Ovary (tissue), 9 donors: ENCODE results near the gene ZCCHC14. TPM values are rescaled to one million over a fixed set of nuclear protein-coding genes. Genes with fewer than 3 reads are reported as not detected.
A peak's percentile ranks its signal among the peaks of the same experiment; 100 is the strongest.
"Not testable (repeated sequence)": the region's sequence is repeated elsewhere in the genome, so short reads cannot be mapped to it uniquely, and the experiment has no call there.

Experiments
- DNase-seq, 5 donors: peaks; one replicate each; pipeline ENCODE4 v3.0.0-alpha.2; 2019 to 2020
- H3K27ac ChIP-seq, 2 donors: fragments of 200-600 bp; one replicate each; pipeline versions ENCODE4 v1.5.1 to v1.8.0; 2019 to 2022
- H3K27me3 ChIP-seq: fragments of 200-600 bp; one replicate; pipeline ENCODE4 v1.8.0; 2022
- H3K36me3 ChIP-seq: fragments of 200-600 bp; sonication (generic); one replicate; pipeline ENCODE4 v1.5.1; 2019
- H3K4me1 ChIP-seq: one replicate; pipeline ENCODE4 v1.8.1; 2013; ENCODE audit warnings: mild to moderate bottlenecking, moderate library complexity; ENCODE audit not compliant: insufficient read depth
- H3K4me3 ChIP-seq: fragments of 200-600 bp; sonication (generic); one replicate; pipeline ENCODE4 v1.5.1; 2017
- H3K9me3 ChIP-seq, 2 donors: fragments of 200-600 bp in 1 of 2; sonication (generic) in 1 of 2; one replicate each; pipeline versions ENCODE4 v1.5.1 to v1.8.1; 2013 to 2019; ENCODE audit warnings: mild to moderate bottlenecking in 1 of 2, moderate library complexity in 1 of 2
- CTCF ChIP-seq, 3 donors: fragments of 450-650 bp in 2 of 3; fragments of 200-600 bp in 1 of 3; IDR thresholded peaks; one replicate each; pipeline versions ENCODE4 v1.5.1 to v1.8.0; 2016 to 2022; ENCODE audit warnings: antibody characterized with exemption in 3 of 3, mild to moderate bottlenecking in 1 of 3
- EP300 ChIP-seq: sonication (generic); formaldehyde crosslinking; IDR thresholded peaks from one replicate; pipeline ENCODE4 v1.6.1; 2017; ENCODE audit warnings: antibody characterized with exemption
- POLR2A ChIP-seq: fragments of 450-650 bp; IDR thresholded peaks from one replicate; pipeline ENCODE4 v1.6.1; 2017; ENCODE audit warnings: antibody characterized with exemption, mild to moderate bottlenecking, moderate library complexity
- WGBS, 3 donors: extraction: QIAGEN DNeasy Blood & Tissue Kit in 1 of 3; methylation state at CpG; one replicate each; pipeline versions ENCODE4 v1.1.5 to v1.1.7; 2013 to 2017; 5-methylcytosine and 5-hydroxymethylcytosine counted together
- intact Hi-C, 4 donors: fragments of 100-400 bp; cut with DNase I; formaldehyde crosslinking; loops; one replicate each; pipeline versions ENCODE4 v1.11.0 to v1.15.1; 2022 to 2023
- polyA plus RNA-seq, 2 donors: library from polyadenylated mRNA; stranded (reverse); fragments of 200-250 nt in 1 of 2; fragments of 350-450 nt in 1 of 2; fragmentation: Illumina TruSeq in 1 of 2; extraction: RNeasy Lipid Tissue Mini Kit (QIAGEN cat#74804) in 1 of 2; gene quantifications; one replicate each; pipeline ENCODE4 v1.2.3, GENCODE V29; 2013 to 2014
- total RNA-seq, 7 donors: library from RNA; depleted of rRNA in 2 of 7; stranded (reverse); fragments of >200 nt in 2 of 7; fragmentation: NEBNext Ultra II Directional in 3 of 7; extraction: Animal tissue kit (Norgen Biotek cat#: 25700) in 3 of 7; gene quantifications; one replicate each; pipeline versions ENCODE4 v1.1.0 to v1.2.4, GENCODE V29; 2016 to 2023
- donor health status: DM: no; HTN: no; CAD: no; lungs with moderate emphysema.
- donor health status: DM: no; HTN: no; CAD: no.
- donor health status: Bipolar disorder and iron deficiency.
- donor health status: DM: yes; HTN: yes; CAD: no.
- donor health status: DM: no; HTN: no; CAD: no.
- donor health status: DM: yes; HTN: yes; CAD: no.

The ZCCHC14 gene
- total and polyA plus RNA-seq, 9 donors = 16.1 to 37.6 (median 31.0) TPM

- H3K27me3 ChIP-seq = no peaks in the 10 kb centered on the region
- peak overlapping the region; percentile 97 for H3K27ac ChIP-seq
- H3K9me3 ChIP-seq = no peaks in the 10 kb centered on the region
- intact Hi-C loops = loop anchor here in 2 of 4 donors (5.0 kb wide), 2 partner anchors 74 to 246 kb away; partner anchors contain the start of gene C16orf95 (in 1 of the 2)
- H3K36me3 ChIP-seq = no peaks in the 10 kb centered on the region
- peak in 4 of 5 donors; percentile 62 to 75 (median 73) for DNase-seq
- H3K4me1 ChIP-seq = peaks cover 8% of the 10 kb centered on the region
- peak overlapping the region; percentile 73 for H3K4me3 ChIP-seq
- TF ChIP-seq EP300 = no peak
- no peak for TF ChIP-seq POLR2A
- TF ChIP-seq CTCF (IDR thresholded peaks at IDR 0.05) = no peak
- 7 to 17% (median 12%) methylated on average over 18 to 44 of the region's 44 CpGs for WGBS, 3 donors
Observed at GRCh38 chr16:87391324-87391949, 101.4 kb downstream of the ZCCHC14 start.

GRCh38 chr16:87390641-87391323 is 102.0 kb downstream of the ZCCHC14 start:
- H3K36me3 ChIP-seq = no peaks in the 10 kb centered on the region
- WGBS, 3 donors = 93 to 94% (median 94%) methylated on average over 24 of the region's 24 CpGs
- TF ChIP-seq EP300 (no peak), POLR2A (no peak), CTCF (IDR thresholded peaks at IDR 0.05) (no peak)
- H3K9me3 ChIP-seq = no peaks in the 10 kb centered on the region
- peaks cover 8% of the 10 kb centered on the region for H3K4me1 ChIP-seq
- no peaks in the 10 kb centered on the region for H3K27me3 ChIP-seq
- DNase-seq = peak in 4 of 5 donors; percentile 38 to 57 (median 52)
- intact Hi-C loops = loop anchor here in 2 of 4 donors (5.0 kb wide), 2 partner anchors 73 to 247 kb away; partner anchors contain the start of gene C16orf95 (in 1 of the 2)
- peak overlapping the region in 1 of 2 donors; percentile 97 for H3K27ac ChIP-seq
- no peak overlapping the region for H3K4me3 ChIP-seq

- not testable (repeated sequence) for H3K4me1 ChIP-seq, H3K9me3 ChIP-seq, H3K36me3 ChIP-seq, H3K27ac ChIP-seq, H3K4me3 ChIP-seq, H3K27me3 ChIP-seq
- peak in 1 of 5 donors; percentile 28 for DNase-seq
- 93 to 96% (median 95%) methylated on average over 9 of the region's 9 CpGs for WGBS, 3 donors
- intact Hi-C loops = loop anchor here in 2 of 4 donors (5.0 to 10.0 kb wide), 3 partner anchors 65 to 247 kb away; partner anchors contain the start of gene C16orf95 (in 1 of the 2)
Observed at GRCh38 chr16:87389914-87390313, 102.9 kb downstream of the ZCCHC14 start.

- peaks cover 8% of the 10 kb centered on the region for H3K4me1 ChIP-seq
- no peak overlapping the region for H3K27ac ChIP-seq
- intact Hi-C loops = loop anchor here in 1 of 4 donors (10.0 kb wide), 1 partner anchor 64 kb away; no protein-coding TSS in a partner anchor
- no peak overlapping the region for H3K4me3 ChIP-seq
- 86 to 89% (median 86%) methylated on average over 5 of the region's 5 CpGs for WGBS, 3 donors
- no peaks in the 10 kb centered on the region for H3K27me3 ChIP-seq
- H3K9me3 ChIP-seq = no peaks in the 10 kb centered on the region
- H3K36me3 ChIP-seq = no peaks in the 10 kb centered on the region
- TF ChIP-seq EP300 = no peak
- no peak for TF ChIP-seq CTCF (IDR thresholded peaks at IDR 0.05)
- no peak for TF ChIP-seq POLR2A
- peak in 1 of 5 donors; percentile 5 for DNase-seq
Observed at GRCh38 chr16:87389245-87389644, 103.6 kb downstream of the ZCCHC14 start.
